Activated naive CD4-positive, alpha-beta T cell treated with anti-CD3 and anti-CD28 coated beads, Interleukin-2, amount 50 U/mL, for 72 hours (primary cell): ENCODE measurements around the gene LMF2. TPM values are rescaled to one million over a fixed set of nuclear protein-coding genes. Genes with fewer than 3 reads are reported as not detected.
A peak's percentile ranks its signal among the peaks of the same experiment; 100 is the strongest.

Source experiments
- ATAC-seq, 2 donors: fragments of 150-1000 bp; cut with Tn5 transposase; 2 replicates each; pipeline ENCODE4 v1.10.0; 2021; ENCODE audit warnings: mild to moderate bottlenecking in 2 of 2, moderate library complexity in 2 of 2
- DNase-seq, 2 donors: peaks; one replicate each; pipeline ENCODE4 v3.0.0; 2021 to 2022; ENCODE audit warnings: low spot score in 2 of 2
- H3K27ac Mint-ChIP-seq, 2 donors: one replicate each; pipeline ENCODE4 v1.8.0; 2022; ENCODE audit warnings: mild to moderate bottlenecking in 2 of 2, mixed read lengths in 2 of 2
- H3K36me3 Mint-ChIP-seq, 2 donors: one replicate each; pipeline ENCODE4 v1.8.0; 2022; ENCODE audit warnings: mixed read lengths in 2 of 2
- H3K9me3 Mint-ChIP-seq, 2 donors: one replicate each; pipeline ENCODE4 v1.8.0; 2022; ENCODE audit warnings: mixed read lengths in 2 of 2
- total RNA-seq, 2 donors: library from RNA; stranded (reverse); gene quantifications; one replicate each; pipeline ENCODE4 v1.2.3, GENCODE V29; 2022

The LMF2 gene
- total RNA-seq, 2 donors from 2014 or later: 54.2 to 76.7 TPM

DNA sequence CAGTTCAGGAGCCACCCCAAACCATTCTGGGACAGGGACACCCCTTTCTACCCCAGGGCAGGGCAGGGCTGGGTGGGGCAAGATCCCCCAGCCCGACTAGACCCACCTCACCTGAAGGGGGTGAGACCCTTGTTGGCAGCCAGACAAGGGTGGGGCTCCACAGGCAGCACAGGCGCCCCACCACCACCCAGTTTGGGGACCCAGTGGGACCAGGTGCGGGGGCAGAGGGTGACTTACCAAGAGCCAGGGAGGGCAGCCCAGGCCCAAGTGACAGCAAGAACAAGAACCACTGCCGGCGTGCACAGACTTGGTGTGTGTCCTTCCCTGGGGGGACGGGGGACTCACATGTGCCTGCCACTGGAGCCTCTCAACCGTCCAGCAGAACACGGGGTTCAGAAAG is 23.9 kb downstream of the LMF2 start:
- Mint-ChIP-seq H3K36me3 (no peaks in the 10 kb centered on the region), H3K27ac (no peak overlapping the region), H3K9me3 (no peaks in the 10 kb centered on the region)
- ATAC-seq: no peak
- DNase-seq: no peak

DNA sequence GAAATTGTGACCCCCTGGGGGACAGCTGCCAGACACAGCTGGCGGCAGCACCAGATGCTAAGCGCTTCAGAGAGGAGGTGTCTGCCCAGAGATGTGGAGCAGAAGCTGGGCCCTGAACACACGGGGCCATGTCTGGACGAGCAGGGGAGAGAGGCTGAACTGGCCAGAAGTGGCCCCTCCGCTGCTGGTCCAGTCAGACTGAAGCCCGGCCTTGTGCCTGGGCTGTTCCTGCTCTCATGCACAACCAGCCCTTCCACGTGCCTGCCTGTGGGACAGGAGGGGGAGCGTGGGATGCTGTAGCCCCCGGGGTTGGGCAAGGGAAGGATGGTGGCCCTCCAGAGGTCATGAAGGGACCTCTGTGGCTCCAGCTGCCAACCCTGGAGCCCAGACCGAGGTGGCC is 24.4 kb downstream of the LMF2 start:
- H3K36me3 Mint-ChIP-seq: no peaks in the 10 kb centered on the region
- ATAC-seq (no peak), DNase-seq (no peak)

DNA sequence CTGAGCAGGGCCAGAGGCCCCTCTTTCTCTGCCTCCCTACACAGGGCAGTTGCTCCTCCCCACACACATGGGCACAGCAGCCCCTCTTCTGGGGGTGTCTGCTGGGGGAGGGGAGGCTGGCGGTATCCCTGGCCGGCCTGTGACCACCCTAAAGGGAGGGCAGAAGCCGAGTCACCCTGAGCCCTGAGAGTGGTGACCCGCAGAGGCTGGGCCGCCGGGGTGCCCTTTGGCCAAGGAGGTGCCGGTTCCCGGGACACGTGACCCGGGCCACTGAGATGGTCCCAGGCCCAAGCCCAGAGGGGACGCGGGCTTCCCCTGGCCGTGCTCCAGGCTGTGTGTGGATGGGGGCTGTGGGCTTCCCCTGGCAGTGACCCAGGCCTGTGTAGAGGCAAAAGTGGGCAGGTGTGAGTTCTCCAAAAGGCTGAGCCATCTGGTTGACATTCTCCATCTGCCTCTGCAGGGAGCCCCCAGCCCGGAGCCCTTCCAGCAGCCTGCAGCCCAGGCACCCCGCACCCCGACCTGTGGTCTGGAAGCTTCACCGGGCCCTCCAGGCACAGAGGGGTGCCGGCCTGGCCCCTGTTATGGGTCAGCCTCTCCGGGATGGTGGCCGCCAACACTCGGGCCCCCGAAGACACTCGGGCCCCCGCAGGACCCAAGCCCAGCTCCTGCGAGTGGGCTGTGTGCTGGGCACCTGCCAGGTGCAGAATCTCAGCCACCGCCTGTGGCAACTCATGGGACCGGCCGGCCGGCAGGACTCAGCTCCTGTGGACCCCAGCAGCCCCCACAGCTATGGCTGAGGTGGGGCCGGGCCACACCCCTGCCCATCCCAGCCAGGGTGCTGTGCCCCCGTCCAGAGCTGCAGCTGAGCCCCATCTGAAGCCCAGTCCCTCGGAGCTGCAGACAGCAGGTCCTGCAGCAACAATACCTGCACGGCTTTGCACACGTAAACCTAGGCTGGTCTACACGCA is 25.1 kb downstream of the LMF2 start:
- no peaks in the 10 kb centered on the region for H3K9me3 Mint-ChIP-seq
- no peaks in the 10 kb centered on the region for H3K36me3 Mint-ChIP-seq
- ATAC-seq (peak in 1 of 2 donors; percentile 28), DNase-seq (no peak)
- H3K27ac Mint-ChIP-seq: peak overlapping the region; percentile 64 to 68

More for the DNA sequence above, 24.4 kb downstream of the LMF2 start:
- Mint-ChIP-seq H3K27ac (no peak overlapping the region), H3K9me3 (no peaks in the 10 kb centered on the region)

DNA sequence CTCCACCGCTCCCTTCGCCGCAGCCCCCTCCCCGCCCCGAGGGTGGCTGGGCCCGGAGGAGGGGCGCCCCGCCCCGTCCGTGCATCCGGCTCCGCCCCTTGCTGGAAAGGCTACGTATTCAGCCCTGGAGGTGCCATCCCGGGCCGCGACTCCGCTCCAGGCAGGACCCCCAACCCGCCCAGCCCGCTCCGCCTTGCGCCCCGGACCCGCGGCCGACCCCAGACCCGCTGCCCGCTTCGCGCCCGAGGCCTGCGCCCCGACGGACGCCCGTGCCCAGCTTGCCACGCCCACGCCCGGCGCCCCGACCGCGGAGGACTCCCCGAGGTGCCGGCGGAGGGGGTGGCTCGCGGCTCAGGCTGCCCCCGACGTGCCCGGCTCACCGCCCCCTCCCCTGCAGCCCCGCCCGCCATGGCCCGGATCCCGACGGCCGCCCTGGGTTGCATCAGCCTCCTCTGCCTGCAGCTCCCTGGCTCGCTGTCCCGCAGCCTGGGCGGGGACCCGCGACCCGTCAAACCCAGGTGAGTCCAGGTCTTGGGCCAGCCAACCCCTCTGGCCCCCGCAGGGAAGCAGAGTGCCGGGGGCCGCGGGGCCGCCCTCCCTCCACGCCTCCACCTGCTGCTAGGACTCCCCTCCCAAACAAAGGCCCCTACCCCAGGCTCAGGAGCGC is 25.9 kb downstream of the LMF2 start, which contains the start of gene ADM2:
TSS of gene ADM2 (plus strand) at position 104 of the 667 bp plus-strand sequence. CDS start at position 409, 305 bp downstream.
- peak within 1 kb of the TSS; percentile 64 to 70 for H3K27ac Mint-ChIP-seq
- no peaks in the 10 kb centered on the region for H3K9me3 Mint-ChIP-seq
- DNase-seq (peak in 1 of 2 donors; percentile 71), ATAC-seq (peak; percentile 88 to 93)
- H3K36me3 Mint-ChIP-seq: no peaks in the 10 kb centered on the region

DNA sequence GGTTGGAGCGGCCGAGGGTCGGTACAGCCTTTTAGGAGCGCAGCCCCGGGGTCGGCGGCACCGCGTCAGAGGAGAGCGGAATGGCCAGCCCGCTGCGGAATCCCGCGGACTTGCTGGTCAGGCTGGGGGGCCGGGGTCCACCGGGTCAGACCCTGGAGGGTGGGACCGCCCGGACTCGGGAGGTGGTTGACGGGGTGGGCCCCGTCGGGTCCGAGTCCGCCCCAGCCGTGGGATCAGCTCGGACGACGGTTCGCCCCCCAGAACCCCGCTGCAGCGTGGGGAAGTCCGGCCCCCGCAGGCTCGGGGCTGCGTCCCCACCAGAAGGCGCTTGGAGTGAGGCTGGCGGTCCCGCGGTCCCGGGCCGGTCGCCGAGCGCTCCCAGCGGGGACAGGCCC is 26.5 kb downstream of the LMF2 start:
- Mint-ChIP-seq H3K27ac (no peak overlapping the region), H3K9me3 (no peaks in the 10 kb centered on the region), H3K36me3 (no peaks in the 10 kb centered on the region)
- ATAC-seq: no peak
- DNase-seq: no peak

DNA sequence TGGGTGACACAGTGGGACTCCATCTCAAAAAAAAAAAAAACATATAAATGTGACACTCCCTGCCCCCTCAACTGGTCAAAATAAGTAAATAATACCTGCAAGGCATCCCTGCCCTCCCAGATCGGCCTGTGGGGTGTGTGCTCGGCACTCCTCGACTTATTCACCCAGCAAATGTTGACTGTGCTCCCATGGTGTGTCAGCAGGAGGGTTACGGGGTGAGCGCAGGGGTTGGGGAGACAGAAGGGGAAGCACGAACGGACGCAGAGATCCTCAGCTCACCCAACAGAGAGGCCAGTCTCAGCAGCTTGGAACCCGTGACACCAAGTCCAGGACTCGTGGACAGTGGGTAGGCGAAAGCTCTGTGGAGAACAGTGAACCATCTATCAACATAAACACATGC is 27.8 kb downstream of the LMF2 start:
- Mint-ChIP-seq H3K36me3 (no peaks in the 10 kb centered on the region), H3K9me3 (no peaks in the 10 kb centered on the region), H3K27ac (peak overlapping the region in 1 of 2 donors; percentile 70)
- DNase-seq (no peak), ATAC-seq (no peak)

DNA sequence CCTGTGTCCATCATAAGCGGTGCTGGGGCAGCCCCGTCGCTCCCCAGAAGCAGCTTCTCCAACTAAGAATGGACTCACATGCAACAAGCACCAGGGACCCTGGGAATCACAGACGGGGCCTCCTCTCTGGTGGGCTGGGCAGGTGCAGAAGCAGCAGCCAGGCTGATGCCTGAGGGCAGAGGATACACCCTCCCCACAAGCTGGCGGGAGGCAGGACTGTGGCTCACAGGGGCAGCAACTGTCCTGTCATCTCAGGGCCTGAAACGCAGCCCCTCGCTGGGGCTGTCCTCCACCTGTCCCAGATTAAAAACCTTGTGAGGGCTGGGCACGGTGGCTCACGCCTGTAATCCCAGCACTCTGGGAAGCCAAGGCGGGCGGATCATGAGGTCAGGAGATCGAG is 29.6 kb downstream of the LMF2 start:
- ATAC-seq (no peak), DNase-seq (no peak)
- H3K36me3 Mint-ChIP-seq: no peaks in the 10 kb centered on the region
- H3K27ac Mint-ChIP-seq: peak overlapping the region in 1 of 2 donors; percentile 36
- H3K9me3 Mint-ChIP-seq: no peaks in the 10 kb centered on the region

DNA sequence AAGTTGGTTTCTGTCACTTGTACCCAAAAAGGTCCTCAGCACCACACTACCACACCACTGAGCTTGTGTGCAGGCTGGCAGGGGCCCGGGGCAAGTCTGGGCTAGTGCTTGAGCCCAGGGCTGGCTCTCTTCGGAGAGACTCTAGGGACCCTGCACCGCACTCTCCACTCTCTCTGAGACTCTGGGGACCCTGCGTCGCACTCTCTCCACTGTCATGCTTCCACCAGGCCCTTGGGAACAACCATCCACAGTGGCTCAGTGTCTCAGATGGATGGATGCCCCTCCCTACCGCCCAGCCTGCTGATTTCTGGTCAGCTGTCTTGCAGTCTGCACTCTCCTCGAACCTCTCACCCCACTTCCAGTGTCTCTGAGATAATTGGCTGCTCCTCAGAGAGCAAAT is 30.6 kb downstream of the LMF2 start:
- Mint-ChIP-seq H3K9me3 (no peaks in the 10 kb centered on the region), H3K27ac (peak overlapping the region; percentile 61 to 81), H3K36me3 (no peaks in the 10 kb centered on the region)
- ATAC-seq (no peak), DNase-seq (no peak)

DNA sequence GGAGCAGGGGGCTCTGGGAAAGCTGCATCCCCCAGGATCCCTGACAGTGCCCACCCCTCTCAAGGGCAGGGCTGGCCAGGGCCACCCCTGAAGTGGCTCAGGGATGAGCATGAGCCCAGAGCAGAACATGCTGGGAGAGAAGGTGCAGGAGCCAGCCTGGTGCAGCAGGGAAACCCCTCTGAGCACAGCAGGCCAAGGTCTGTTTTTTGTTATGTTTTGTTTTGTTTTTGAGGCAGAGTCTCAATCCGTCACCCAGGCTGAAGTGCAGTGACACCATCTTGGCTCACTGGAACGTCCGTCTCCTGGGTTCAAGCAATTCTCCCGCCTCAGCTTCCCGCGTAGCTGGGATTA is 31.9 kb downstream of the LMF2 start:
- ATAC-seq: no peak
- Mint-ChIP-seq H3K27ac (peak overlapping the region in 1 of 2 donors; percentile 81), H3K36me3 (no peaks in the 10 kb centered on the region), H3K9me3 (no peaks in the 10 kb centered on the region)
- DNase-seq: no peak

DNA sequence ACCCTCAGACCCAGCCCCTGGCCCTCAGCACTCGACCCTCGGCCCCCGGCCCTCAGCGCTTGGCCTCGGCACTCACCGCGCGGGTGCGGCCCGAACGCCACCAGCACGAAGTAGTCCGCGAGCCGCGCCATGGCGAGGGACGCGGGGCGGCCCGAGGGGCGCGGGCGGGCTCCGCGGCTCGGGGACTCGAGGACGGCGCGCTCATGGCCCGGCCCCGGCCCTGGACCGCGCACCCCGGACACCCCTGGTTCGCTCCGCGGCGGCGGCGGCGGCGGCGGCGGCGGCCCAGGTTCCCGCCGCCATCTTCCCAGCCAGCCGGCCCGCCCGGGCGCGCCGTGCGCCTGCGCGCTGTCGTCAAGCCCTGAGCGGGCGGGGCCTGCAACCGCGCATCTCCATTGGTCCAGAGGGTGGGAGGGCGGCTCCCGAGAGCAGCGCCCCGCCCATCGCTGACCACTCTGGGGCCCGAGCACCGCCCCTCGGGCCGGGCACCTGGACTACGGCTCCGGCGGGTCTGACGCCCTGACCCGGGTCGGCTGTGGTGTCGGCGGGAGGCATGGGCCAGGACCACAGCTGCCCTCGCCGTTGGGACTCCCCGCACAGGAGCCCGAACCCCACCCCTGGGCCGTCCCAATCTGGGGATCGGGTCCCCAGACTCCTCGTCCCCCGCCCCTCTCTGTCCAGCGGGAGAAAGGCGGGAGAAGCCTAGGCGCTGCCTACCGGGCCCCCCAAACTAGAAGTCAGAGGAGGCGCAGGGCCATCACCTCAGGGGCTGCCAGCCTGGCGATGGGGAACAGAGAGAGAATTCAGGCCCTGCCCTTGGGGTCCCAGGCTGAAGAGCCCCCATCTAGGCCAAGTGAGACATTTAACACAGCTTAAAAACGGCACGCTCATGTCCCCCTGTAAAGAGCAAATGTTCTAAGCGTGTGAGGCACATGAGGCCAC is 32.5 kb downstream of the LMF2 start, which contains the start of gene SBF1:
TSS of gene SBF1 (minus strand) at position 326 of the 942 bp plus-strand sequence. CDS start at position 131, 195 bp downstream.
- Mint-ChIP-seq H3K36me3 (no peaks in the 10 kb centered on the region), H3K9me3 (no peaks in the 10 kb centered on the region), H3K27ac (peak within 1 kb of the TSS; percentile 81 to 96)
- peak; percentile 93 to 95 for DNase-seq
- ATAC-seq: peak; percentile 84 to 85

DNA sequence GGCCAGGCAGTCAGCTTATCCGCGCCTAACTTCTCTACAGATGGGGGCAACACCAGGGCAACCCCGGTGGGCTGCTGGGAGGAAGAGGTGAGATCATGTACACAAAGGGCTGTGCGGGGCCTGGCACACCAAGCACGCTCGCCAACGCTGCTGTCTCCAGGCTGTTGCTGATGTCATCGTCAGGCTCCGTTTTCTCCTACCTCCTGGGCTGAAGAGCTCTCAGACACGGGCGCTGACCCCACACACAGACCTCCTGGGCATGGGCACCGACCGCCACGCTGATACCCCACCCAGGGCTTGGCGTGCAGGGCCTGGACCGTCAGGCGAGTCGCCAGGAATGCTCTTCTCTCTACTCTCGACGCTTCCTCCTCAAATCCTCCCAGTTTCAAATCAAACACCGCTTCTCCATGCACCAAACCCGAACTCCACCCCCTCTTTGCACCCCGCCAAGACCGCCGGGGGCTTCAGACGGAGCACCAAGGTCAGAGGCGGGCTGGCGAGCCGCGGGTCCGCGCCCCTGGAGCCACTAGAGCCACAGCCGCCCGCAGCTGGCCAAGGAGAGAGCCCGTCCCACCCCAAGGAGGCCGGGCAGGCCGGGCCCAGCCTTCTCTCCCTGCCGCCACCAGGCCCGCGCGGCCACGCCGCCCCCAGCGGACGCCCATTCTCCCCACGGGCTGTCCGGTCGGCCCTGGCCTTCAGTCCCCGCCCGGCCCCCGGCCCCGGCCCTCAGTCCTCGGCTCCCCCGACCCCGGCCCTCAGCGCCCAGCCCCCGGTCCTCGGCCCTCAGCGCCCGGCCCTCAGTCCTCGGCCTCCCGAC is 33.4 kb downstream of the LMF2 start:
- DNase-seq (peak in 1 of 2 donors; percentile 49), ATAC-seq (no peak)
- H3K9me3 Mint-ChIP-seq: no peaks in the 10 kb centered on the region
- H3K27ac Mint-ChIP-seq: peak overlapping the region; percentile 80 to 96
- no peaks in the 10 kb centered on the region for H3K36me3 Mint-ChIP-seq

DNA sequence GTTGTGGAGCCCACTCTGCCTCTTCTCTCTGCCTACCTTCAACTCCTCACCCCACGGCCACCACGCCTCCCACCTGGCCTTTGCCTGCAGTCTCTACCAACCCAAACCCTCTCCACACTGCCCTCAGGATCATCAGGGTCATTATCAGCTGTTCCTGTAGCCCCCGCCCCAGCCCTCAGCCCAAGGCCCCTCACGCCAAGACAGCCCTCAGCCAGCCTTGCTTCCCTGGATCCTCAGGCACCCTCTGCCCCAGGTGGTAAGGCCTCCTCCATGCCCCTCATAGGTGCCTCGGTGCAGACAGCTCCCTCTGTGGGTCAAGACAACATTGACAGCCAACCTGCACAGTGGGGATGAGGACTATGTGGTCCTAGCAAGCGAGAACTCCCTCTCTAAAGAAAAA is 34.4 kb downstream of the LMF2 start:
- DNase-seq: peak in 1 of 2 donors; percentile 63
- Mint-ChIP-seq H3K27ac (peak overlapping the region; percentile 80 to 94), H3K36me3 (no peaks in the 10 kb centered on the region), H3K9me3 (no peaks in the 10 kb centered on the region)
- ATAC-seq: peak in 1 of 2 donors; percentile 34

DNA sequence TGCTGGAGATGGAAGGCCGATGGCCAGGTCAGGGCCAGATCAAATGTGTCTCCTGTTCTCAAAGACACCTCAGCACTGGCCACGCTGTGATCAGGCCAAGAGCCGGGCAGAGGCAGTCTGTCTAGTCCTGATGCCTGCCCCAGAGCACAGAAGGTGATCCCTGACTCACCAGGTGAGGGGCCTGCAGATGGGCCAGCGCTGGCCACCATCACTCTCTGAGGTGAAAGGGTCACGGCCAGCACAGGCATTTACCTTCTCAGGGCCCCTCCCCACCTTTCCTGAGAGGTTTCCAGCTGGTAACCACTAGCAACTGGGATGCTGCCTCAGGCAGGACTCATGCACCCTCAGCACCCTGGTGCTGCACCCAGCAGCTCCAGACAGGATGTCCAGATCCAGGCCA is 35.5 kb downstream of the LMF2 start:
- no peak for ATAC-seq
- Mint-ChIP-seq H3K9me3 (no peaks in the 10 kb centered on the region), H3K27ac (peak overlapping the region; percentile 44 to 80), H3K36me3 (no peaks in the 10 kb centered on the region)
- DNase-seq: no peak

DNA sequence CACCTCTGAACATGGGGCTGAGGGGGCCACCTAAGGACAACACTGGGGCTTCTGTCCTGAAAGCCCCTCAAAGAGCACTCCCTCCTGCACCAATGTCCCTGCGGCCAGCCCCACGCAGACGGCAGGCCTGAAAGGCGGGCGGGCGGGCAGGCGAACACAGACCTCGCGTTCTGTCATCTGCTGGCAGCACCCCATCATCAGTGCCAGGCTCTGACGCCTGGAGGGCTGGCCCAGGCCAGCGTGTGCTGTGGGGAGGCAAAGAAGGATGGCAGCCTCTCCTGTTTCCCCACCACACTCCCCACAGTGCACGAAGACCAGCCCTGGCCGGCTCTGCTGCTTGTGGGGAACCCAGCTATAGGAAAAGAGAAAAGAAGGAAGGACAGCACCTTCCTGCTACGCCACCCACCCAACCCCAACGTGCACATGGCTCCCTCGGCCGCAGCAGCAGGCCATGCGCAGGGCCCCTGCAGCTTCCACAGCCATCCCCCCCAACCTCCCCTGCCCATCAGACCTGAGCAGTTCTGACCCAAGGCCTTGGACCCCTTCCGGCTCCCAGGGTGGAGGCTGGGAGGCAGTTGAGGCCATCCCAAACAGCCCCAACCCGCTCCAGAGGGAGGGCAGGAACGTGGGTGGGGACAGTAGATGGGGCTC is 36.2 kb downstream of the LMF2 start:
- no peaks in the 10 kb centered on the region for H3K36me3 Mint-ChIP-seq

DNA sequence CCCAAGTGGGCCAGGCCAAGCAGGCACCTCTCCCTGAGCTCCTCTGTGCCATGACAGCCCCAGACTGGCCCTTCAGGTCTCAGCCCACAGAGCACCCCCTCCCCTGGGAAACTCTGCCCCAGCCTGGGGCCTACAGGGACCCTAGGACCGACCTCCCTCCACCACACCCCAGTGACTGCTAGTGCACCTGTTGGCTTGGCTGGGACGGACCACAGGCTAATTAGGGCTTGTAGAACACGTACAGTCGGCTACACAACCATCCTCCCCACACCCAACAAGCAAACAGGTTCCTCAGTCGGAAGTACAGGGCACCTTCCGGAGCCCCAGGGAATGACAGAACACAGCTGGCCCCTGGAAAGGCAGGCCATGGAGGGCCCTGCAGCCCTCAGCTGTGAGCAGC is 37.0 kb downstream of the LMF2 start:
- no peak for DNase-seq
- H3K36me3 Mint-ChIP-seq: no peaks in the 10 kb centered on the region

More for the DNA sequence above, 36.2 kb downstream of the LMF2 start:
- no peak for DNase-seq
- Mint-ChIP-seq H3K9me3 (no peaks in the 10 kb centered on the region), H3K27ac (peak overlapping the region; percentile 72 to 80)
- ATAC-seq: no peak

More for the DNA sequence above, 37.0 kb downstream of the LMF2 start:
- no peaks in the 10 kb centered on the region for H3K9me3 Mint-ChIP-seq
- ATAC-seq: no peak
- H3K27ac Mint-ChIP-seq: peak overlapping the region; percentile 72 to 80
